ENCODE data around the gene CDH23.

DNA sequence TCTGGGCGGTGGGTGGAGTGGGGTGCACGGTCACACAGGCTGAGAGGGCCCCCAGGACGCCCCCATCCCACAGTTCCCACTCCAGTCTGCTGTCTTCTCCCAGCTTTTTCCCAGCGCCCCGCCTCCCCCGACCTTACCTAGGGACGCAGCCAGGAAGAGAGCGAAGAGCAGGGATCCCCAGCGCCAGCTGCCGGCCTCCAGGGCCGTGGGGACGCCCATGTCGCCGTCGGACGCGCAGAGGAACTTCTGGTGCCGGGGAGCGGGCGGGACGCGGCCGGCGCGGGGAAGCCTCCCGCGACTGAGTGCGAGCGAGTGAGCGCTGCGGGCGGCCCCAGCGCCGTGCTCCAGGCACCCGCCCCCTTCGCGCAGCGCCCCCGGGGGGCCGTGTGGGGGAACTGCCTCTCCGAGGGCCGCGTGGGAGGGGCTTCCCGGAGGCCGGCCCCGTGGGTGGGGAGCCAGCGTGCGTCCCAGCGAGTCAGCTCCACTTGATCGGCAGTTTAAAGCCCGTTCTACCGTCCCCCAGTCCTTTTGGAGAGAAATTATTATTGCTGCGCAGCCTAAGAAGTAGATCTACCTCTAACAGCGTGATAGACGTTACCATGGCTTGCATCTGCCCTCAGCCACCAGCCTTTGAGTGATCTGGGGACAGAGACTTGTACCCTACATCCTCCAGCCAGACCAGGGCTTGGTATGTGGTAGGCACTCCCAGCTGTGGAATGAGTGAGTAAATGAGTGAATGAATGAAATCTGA, 376.7 kb downstream of the CDH23 start, which contains the start of gene VSIR:
- TF ChIP-seq CREB1 (IDR thresholded peaks at IDR 0.05; ENCODE audit: low read depth), result 0 out of 2 replicates have a peak, but pooled peaks have one; percentile 9
- peak; percentile 84 for TF ChIP-seq POLR2AphosphoS5 (IDR thresholded peaks at IDR 0.05; ENCODE audit: low read length)
- no peak for TF ChIP-seq SRF (IDR thresholded peaks at IDR 0.05; ENCODE audit: low read depth in 2 of 2, low read length in 2 of 2)
- TF ChIP-seq, protein P1, sequence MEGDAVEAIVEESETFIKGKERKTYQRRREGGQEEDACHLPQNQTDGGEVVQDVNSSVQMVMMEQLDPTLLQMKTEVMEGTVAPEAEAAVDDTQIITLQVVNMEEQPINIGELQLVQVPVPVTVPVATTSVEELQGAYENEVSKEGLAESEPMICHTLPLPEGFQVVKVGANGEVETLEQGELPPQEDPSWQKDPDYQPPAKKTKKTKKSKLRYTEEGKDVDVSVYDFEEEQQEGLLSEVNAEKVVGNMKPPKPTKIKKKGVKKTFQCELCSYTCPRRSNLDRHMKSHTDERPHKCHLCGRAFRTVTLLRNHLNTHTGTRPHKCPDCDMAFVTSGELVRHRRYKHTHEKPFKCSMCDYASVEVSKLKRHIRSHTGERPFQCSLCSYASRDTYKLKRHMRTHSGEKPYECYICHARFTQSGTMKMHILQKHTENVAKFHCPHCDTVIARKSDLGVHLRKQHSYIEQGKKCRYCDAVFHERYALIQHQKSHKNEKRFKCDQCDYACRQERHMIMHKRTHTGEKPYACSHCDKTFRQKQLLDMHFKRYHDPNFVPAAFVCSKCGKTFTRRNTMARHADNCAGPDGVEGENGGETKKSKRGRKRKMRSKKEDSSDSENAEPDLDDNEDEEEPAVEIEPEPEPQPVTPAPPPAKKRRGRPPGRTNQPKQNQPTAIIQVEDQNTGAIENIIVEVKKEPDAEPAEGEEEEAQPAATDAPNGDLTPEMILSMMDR (IDR thresholded peaks at IDR 0.05 in 2 of 3, conservative IDR thresholded peaks at IDR 0.05 in 1 of 3; ENCODE audit: control insufficient read depth in 2 of 3, extremely low read depth in 1 of 3, insufficient read depth in 1 of 3, low read depth in 3 of 3, low read length in 3 of 3), result peak; percentile 86 to 97 (median 88)
- no peak for TF ChIP-seq KAT2A (conservative IDR thresholded peaks at IDR 0.05; ENCODE audit: control insufficient read depth, low read depth, low read length)
- TF ChIP-seq, protein P2, sequence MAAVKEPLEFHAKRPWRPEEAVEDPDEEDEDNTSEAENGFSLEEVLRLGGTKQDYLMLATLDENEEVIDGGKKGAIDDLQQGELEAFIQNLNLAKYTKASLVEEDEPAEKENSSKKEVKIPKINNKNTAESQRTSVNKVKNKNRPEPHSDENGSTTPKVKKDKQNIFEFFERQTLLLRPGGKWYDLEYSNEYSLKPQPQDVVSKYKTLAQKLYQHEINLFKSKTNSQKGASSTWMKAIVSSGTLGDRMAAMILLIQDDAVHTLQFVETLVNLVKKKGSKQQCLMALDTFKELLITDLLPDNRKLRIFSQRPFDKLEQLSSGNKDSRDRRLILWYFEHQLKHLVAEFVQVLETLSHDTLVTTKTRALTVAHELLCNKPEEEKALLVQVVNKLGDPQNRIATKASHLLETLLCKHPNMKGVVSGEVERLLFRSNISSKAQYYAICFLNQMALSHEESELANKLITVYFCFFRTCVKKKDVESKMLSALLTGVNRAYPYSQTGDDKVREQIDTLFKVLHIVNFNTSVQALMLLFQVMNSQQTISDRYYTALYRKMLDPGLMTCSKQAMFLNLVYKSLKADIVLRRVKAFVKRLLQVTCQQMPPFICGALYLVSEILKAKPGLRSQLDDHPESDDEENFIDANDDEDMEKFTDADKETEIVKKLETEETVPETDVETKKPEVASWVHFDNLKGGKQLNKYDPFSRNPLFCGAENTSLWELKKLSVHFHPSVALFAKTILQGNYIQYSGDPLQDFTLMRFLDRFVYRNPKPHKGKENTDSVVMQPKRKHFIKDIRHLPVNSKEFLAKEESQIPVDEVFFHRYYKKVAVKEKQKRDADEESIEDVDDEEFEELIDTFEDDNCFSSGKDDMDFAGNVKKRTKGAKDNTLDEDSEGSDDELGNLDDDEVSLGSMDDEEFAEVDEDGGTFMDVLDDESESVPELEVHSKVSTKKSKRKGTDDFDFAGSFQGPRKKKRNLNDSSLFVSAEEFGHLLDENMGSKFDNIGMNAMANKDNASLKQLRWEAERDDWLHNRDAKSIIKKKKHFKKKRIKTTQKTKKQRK (IDR thresholded peaks at IDR 0.05; ENCODE audit: low read depth, low read length), result no peak
- TF ChIP-seq, protein P3, sequence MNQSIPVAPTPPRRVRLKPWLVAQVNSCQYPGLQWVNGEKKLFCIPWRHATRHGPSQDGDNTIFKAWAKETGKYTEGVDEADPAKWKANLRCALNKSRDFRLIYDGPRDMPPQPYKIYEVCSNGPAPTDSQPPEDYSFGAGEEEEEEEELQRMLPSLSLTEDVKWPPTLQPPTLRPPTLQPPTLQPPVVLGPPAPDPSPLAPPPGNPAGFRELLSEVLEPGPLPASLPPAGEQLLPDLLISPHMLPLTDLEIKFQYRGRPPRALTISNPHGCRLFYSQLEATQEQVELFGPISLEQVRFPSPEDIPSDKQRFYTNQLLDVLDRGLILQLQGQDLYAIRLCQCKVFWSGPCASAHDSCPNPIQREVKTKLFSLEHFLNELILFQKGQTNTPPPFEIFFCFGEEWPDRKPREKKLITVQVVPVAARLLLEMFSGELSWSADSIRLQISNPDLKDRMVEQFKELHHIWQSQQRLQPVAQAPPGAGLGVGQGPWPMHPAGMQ (IDR thresholded peaks at IDR 0.05; ENCODE audit: borderline replicate concordance), result no peak
- peak; percentile 96 for TF ChIP-seq POLR2A (IDR thresholded peaks at IDR 0.05; ENCODE audit: low read depth, low read length)
- no peak for TF ChIP-seq SUZ12 (IDR thresholded peaks at IDR 0.05; ENCODE audit: unreplicated experiment)
- no peak for TF ChIP-seq CHD4 (IDR thresholded peaks at IDR 0.05)
- TF ChIP-seq, protein P4, sequence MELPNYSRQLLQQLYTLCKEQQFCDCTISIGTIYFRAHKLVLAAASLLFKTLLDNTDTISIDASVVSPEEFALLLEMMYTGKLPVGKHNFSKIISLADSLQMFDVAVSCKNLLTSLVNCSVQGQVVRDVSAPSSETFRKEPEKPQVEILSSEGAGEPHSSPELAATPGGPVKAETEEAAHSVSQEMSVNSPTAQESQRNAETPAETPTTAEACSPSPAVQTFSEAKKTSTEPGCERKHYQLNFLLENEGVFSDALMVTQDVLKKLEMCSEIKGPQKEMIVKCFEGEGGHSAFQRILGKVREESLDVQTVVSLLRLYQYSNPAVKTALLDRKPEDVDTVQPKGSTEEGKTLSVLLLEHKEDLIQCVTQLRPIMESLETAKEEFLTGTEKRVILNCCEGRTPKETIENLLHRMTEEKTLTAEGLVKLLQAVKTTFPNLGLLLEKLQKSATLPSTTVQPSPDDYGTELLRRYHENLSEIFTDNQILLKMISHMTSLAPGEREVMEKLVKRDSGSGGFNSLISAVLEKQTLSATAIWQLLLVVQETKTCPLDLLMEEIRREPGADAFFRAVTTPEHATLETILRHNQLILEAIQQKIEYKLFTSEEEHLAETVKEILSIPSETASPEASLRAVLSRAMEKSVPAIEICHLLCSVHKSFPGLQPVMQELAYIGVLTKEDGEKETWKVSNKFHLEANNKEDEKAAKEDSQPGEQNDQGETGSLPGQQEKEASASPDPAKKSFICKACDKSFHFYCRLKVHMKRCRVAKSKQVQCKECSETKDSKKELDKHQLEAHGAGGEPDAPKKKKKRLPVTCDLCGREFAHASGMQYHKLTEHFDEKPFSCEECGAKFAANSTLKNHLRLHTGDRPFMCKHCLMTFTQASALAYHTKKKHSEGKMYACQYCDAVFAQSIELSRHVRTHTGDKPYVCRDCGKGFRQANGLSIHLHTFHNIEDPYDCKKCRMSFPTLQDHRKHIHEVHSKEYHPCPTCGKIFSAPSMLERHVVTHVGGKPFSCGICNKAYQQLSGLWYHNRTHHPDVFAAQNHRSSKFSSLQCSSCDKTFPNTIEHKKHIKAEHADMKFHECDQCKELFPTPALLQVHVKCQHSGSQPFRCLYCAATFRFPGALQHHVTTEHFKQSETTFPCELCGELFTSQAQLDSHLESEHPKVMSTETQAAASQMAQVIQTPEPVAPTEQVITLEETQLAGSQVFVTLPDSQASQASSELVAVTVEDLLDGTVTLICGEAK (IDR thresholded peaks at IDR 0.05; ENCODE audit: borderline replicate concordance), result no peak

Measured in GM12878 (cell line).